Hepatocyte (in vitro differentiated cells): ENCODE data around the gene SNCB. TPM values are rescaled to one million over a fixed set of nuclear protein-coding genes. Genes with fewer than 3 reads are reported as not detected.

Source experiments
- DNase-seq: peaks from one replicate; pipeline ENCODE4 v3.0.0-alpha.2; 2016; ENCODE audit warnings: low spot score
- H2AFZ ChIP-seq: fragments of 200-600 bp; sonication (generic); 2 replicates; pipeline ENCODE4 v1.6.0; 2016; ENCODE audit warnings: antibody characterized with exemption, mild to moderate bottlenecking
- H3K27ac ChIP-seq: fragments of 200-600 bp; sonication (generic); 2 replicates; pipeline ENCODE4 v1.5.1; 2016; ENCODE audit warnings: mild to moderate bottlenecking
- H3K27me3 ChIP-seq: fragments of 200-600 bp; sonication (generic); 2 replicates; pipeline ENCODE4 v1.6.1; 2016
- H3K36me3 ChIP-seq: fragments of 200-600 bp; sonication (generic); replicated peaks from 2 replicates; pipeline ENCODE4 v1.5.1; 2016; ENCODE audit warnings: low read depth; ENCODE audit not compliant: insufficient read depth
- H3K4me1 ChIP-seq: fragments of 200-600 bp; sonication (generic); 2 replicates; pipeline ENCODE4 v1.5.1; 2016; ENCODE audit warnings: mild to moderate bottlenecking, moderate library complexity; ENCODE audit not compliant: insufficient read depth
- H3K4me2 ChIP-seq: fragments of 200-600 bp; sonication (generic); 2 replicates; pipeline ENCODE4 v1.6.0; 2016
- H3K4me3 ChIP-seq: fragments of 200-600 bp; sonication (generic); 2 replicates; pipeline ENCODE4 v1.5.1; 2016; ENCODE audit warnings: mild to moderate bottlenecking
- H3K79me2 ChIP-seq: fragments of 200-600 bp; sonication (generic); 2 replicates; pipeline ENCODE4 v1.6.0; 2017; ENCODE audit warnings: mild to moderate bottlenecking
- H3K9me2 ChIP-seq: fragments of 200-600 bp; sonication (generic); replicated peaks from 2 replicates; pipeline ENCODE4 v1.6.0; 2017; ENCODE audit warnings: mild to moderate bottlenecking; ENCODE audit not compliant: insufficient read depth
- H3K9me3 ChIP-seq: fragments of 200-600 bp; sonication (generic); 2 replicates; pipeline ENCODE4 v1.5.1; 2016; ENCODE audit warnings: low read depth, mild to moderate bottlenecking
- H4K20me1 ChIP-seq: fragments of 200-600 bp; sonication (generic); 2 replicates; pipeline ENCODE4 v1.6.0; 2016; ENCODE audit warnings: mild to moderate bottlenecking; ENCODE audit not compliant: insufficient read depth, poor library complexity, severe bottlenecking
- CTCF ChIP-seq: fragments of 200-600 bp; sonication (generic); IDR thresholded peaks from 2 replicates; pipeline ENCODE4 v1.5.1; 2016; ENCODE audit warnings: antibody characterized with exemption, mild to moderate bottlenecking; ENCODE audit not compliant: poor library complexity
- EZH2 ChIP-seq: fragments of 200-600 bp; sonication (generic); IDR thresholded peaks from 2 replicates; pipeline ENCODE4 v1.6.1; 2016; ENCODE audit warnings: antibody characterized with exemption, mild to moderate bottlenecking, borderline replicate concordance
- EZH2phosphoT487 ChIP-seq: fragments of 200-600 bp; sonication (generic); IDR thresholded peaks from one replicate; pipeline ENCODE4 v1.6.1; 2018; ENCODE audit warnings: antibody characterized with exemption, mild to moderate bottlenecking, low read depth, moderate library complexity; ENCODE audit not compliant: unreplicated experiment, severe bottlenecking
- WGBS: methylation state at CpG from one replicate; pipeline ENCODE4 v1.1.6; 2016; ENCODE audit warnings: low lambda C conversion rate; ENCODE audit errors: missing lambda C conversion rate; 5-methylcytosine and 5-hydroxymethylcytosine counted together
- polyA plus RNA-seq: library from polyadenylated mRNA; unstranded; fragments of >200 nt; fragmentation: Nextera tagmentation; extraction: Ambion mirVana; gene quantifications from 2 replicates; pipeline ENCODE4 v1.2.1, GENCODE V29; 2016
- total RNA-seq: library from RNA; depleted of rRNA; stranded (reverse); fragments of >200 nt; gene quantifications from 2 replicates; pipeline ENCODE4 v1.2.3, GENCODE V29; 2014

Gene SNCB
- total and polyA plus RNA-seq, 2 experiments from 2014 or later: 0.57 TPM; not detected in 1

- H4K20me1 ChIP-seq: no peaks in the 10 kb centered on the region
- no peak overlapping the region for H3K4me3 ChIP-seq
- H3K27me3 ChIP-seq: no peaks in the 10 kb centered on the region
- H3K4me1 ChIP-seq: peaks cover 9% of the 10 kb centered on the region
- no peaks in the 10 kb centered on the region for H3K36me3 ChIP-seq
- WGBS: 95% methylated on average over 22 of the region's 22 CpGs
- H2AFZ ChIP-seq: no peak overlapping the region
- H3K9me3 ChIP-seq: no peaks in the 10 kb centered on the region
- no peak overlapping the region for H3K27ac ChIP-seq
- DNase-seq: no peak
- no peak for TF ChIP-seq EZH2
- TF ChIP-seq EZH2phosphoT487: no peak
- TF ChIP-seq CTCF: no peak
- no peak overlapping the region for H3K4me2 ChIP-seq
- H3K79me2 ChIP-seq: peaks cover 18% of the 10 kb centered on the region
- no peaks in the 10 kb centered on the region for H3K9me2 ChIP-seq
These were observed 14.7 kb upstream of the SNCB start for GRCh38 chr5:176644878-176645670.

- DNase-seq: no peak
- Histone ChIP-seq H2AFZ (no peak overlapping the region), H4K20me1 (no peaks in the 10 kb centered on the region), H3K27me3 (no peaks in the 10 kb centered on the region), H3K36me3 (no peaks in the 10 kb centered on the region), H3K27ac (no peak overlapping the region), H3K9me3 (no peaks in the 10 kb centered on the region), H3K79me2 (peaks cover 16% of the 10 kb centered on the region), H3K4me2 (no peak overlapping the region), H3K9me2 (no peaks in the 10 kb centered on the region), H3K4me1 (peaks cover 9% of the 10 kb centered on the region), H3K4me3 (no peak overlapping the region)
- TF ChIP-seq EZH2phosphoT487: no peak
- no peak for TF ChIP-seq CTCF
- no peak for TF ChIP-seq EZH2
- WGBS: 68% methylated on average over 8 of the region's 9 CpGs
These were observed 14.0 kb upstream of the SNCB start for GRCh38 chr5:176644294-176644693.

GRCh38 chr5:176643491-176644219 lies 13.3 kb upstream of the SNCB start:
- H3K9me2 ChIP-seq: no peaks in the 10 kb centered on the region
- H3K4me1 ChIP-seq: peaks cover 9% of the 10 kb centered on the region
- no peak overlapping the region for H2AFZ ChIP-seq
- 81% methylated on average over 11 of the region's 11 CpGs for WGBS
- no peaks in the 10 kb centered on the region for H3K9me3 ChIP-seq
- H3K36me3 ChIP-seq: no peaks in the 10 kb centered on the region
- no peak overlapping the region for H3K27ac ChIP-seq
- DNase-seq: no peak
- TF ChIP-seq EZH2 (no peak), CTCF (no peak), EZH2phosphoT487 (no peak)
- H3K27me3 ChIP-seq: no peaks in the 10 kb centered on the region
- H3K4me2 ChIP-seq: no peak overlapping the region
- peaks cover 10% of the 10 kb centered on the region for H3K79me2 ChIP-seq
- no peak overlapping the region for H3K4me3 ChIP-seq
- H4K20me1 ChIP-seq: no peaks in the 10 kb centered on the region
